HepG2 (cell line): ENCODE results near the gene PBX1. TPM values are rescaled to one million over a fixed set of nuclear protein-coding genes. Genes with fewer than 3 reads are reported as not detected.

Source experiments
- ATAC-seq: fragments of 200-7000 bp; cut with Tn5 transposase; 3 replicates; pipeline ENCODE4 v1.9.1; 2020; ENCODE audit warnings: mild to moderate bottlenecking, moderate library complexity
- BruUV-seq: library from RNA; stranded (reverse); fragments of 400-500 nt; replicated peaks from 2 replicates; lab custom pipeline; 2021; lab: Mats Ljungman, UMichigan
- CTCF ChIA-PET: fragments of 300-600 bp; formaldehyde crosslinking; extraction: SDS; loops from one replicate; lab custom pipeline; 2021; ENCODE audit warnings: low total read pairs, inconsistent platforms, low intra/inter-chr PET ratio; lab: Yijun Ruan, JAX
- POLR2A ChIA-PET: fragments of 350-600 bp; sonication (Branson Sonifier 250); formaldehyde crosslinking; loops from one replicate; lab custom pipeline; 2020; ENCODE audit warnings: antibody characterized with exemption, inconsistent platforms; lab: Yijun Ruan, JAX
- DNase-seq: peaks from one replicate; pipeline ENCODE4 v3.0.0-alpha.2; 2015; ENCODE audit warnings: low spot score
- FAIRE-seq: peaks from 3 replicates; lab custom pipeline; 2011; peaks lifted over from hg19 to GRCh38; lab: Jason Lieb, UNC
- H2AFZ ChIP-seq: one replicate; pipeline ENCODE4 v1.6.1; 2011; ENCODE audit warnings: low read length, inconsistent platforms
- H3K27ac ChIP-seq: fragments of 300-600 bp; 3 replicates; pipeline ENCODE4 v1.8.0; 2011; ENCODE audit warnings: mixed run types, mild to moderate bottlenecking, mixed read lengths, low read length, inconsistent platforms; ENCODE audit not compliant: insufficient read depth; ENCODE audit errors: extremely low read length
- H3K27me3 ChIP-seq, 2 experiments: fragments of 200-600 bp in 1 of 2; 2 replicates in 1 of 2; 3 replicates in 1 of 2; pipeline versions ENCODE4 v1.6.0 to v1.8.0; 2011; ENCODE audit warnings: low read length in 2 of 2, mild to moderate bottlenecking in 2 of 2, moderate library complexity in 2 of 2, inconsistent platforms in 1 of 2; ENCODE audit not compliant: insufficient read depth in 2 of 2, control insufficient read depth in 1 of 2
- H3K36me3 ChIP-seq, 2 experiments: fragments of 200-600 bp in 1 of 2; replicated peaks in 1 of 2; 2 replicates in 1 of 2; 3 replicates in 1 of 2; pipeline versions ENCODE4 v1.5.1 to v1.8.0; 2011; ENCODE audit warnings: low read length in 2 of 2, inconsistent platforms in 1 of 2; ENCODE audit not compliant: insufficient read depth in 2 of 2, control insufficient read depth in 1 of 2
- H3K4me1 ChIP-seq: 2 replicates; pipeline ENCODE4 v1.5.1; 2012; ENCODE audit warnings: low read length, inconsistent platforms; ENCODE audit not compliant: insufficient read depth
- H3K4me2 ChIP-seq: 2 replicates; pipeline ENCODE4 v1.6.0; 2011; ENCODE audit warnings: low read depth, low read length, inconsistent platforms
- H3K4me3 ChIP-seq, 3 experiments: fragments of 200-600 bp in 1 of 3; sonication (generic), shearing (Covaris generic) in 1 of 3; replicated peaks in 1 of 3; 2 replicates each; pipeline ENCODE4 v1.5.1; 2011 to 2016; ENCODE audit warnings: low read length in 3 of 3, inconsistent platforms in 2 of 3, low read depth in 2 of 3, mild to moderate bottlenecking in 2 of 3, control low read depth in 1 of 3, mixed read lengths in 1 of 3; ENCODE audit not compliant: insufficient read depth in 1 of 3
- H3K79me2 ChIP-seq: one replicate; pipeline ENCODE4 v1.6.1; 2011; ENCODE audit warnings: low read length, inconsistent platforms; ENCODE audit not compliant: insufficient read depth
- H3K9ac ChIP-seq: 2 replicates; pipeline ENCODE4 v1.6.0; 2011; ENCODE audit warnings: mild to moderate bottlenecking, low read depth, low read length, inconsistent platforms; ENCODE audit not compliant: insufficient read depth
- H3K9me3 ChIP-seq: 2 replicates; pipeline ENCODE4 v1.5.1; 2012; ENCODE audit warnings: mild to moderate bottlenecking, low read length
- H4K20me1 ChIP-seq: 2 replicates; pipeline ENCODE4 v1.6.0; 2011; ENCODE audit warnings: inconsistent platforms, mild to moderate bottlenecking, low read length, moderate library complexity; ENCODE audit not compliant: insufficient read depth
- HNRNPLL ChIP-seq: fragments of 200-400 bp; formaldehyde crosslinking; IDR thresholded peaks from 2 replicates; pipeline ENCODE4 v1.6.1; 2017; ENCODE audit warnings: mild to moderate bottlenecking, low read depth, low read length; ENCODE audit not compliant: poor library complexity, severe bottlenecking
- JUND ChIP-seq: sonication (generic); formaldehyde crosslinking; IDR thresholded peaks from 2 replicates; pipeline ENCODE4 v1.8.0; 2022; ENCODE audit warnings: mild to moderate bottlenecking, missing genetic modification reagents
- KDM5B ChIP-seq: sonication (generic); formaldehyde crosslinking; IDR thresholded peaks from 2 replicates; pipeline ENCODE4 v1.4.0; 2020; ENCODE audit warnings: missing genetic modification reagents, mild to moderate bottlenecking, borderline replicate concordance
- PAF1 ChIP-seq: IDR thresholded peaks from 2 replicates; pipeline ENCODE4 v1.6.1; 2016; ENCODE audit warnings: missing genetic modification reagents, missing compliant biosample characterization
- PLSCR1 ChIP-seq: sonication (generic); formaldehyde crosslinking; IDR thresholded peaks from 2 replicates; pipeline ENCODE4 v1.5.0; 2020; ENCODE audit warnings: missing genetic modification reagents, mild to moderate bottlenecking, borderline replicate concordance
- POLR2G ChIP-seq: fragments of 200-400 bp; formaldehyde crosslinking; IDR thresholded peaks from 2 replicates; pipeline ENCODE4 v1.6.1; 2018; ENCODE audit warnings: mild to moderate bottlenecking, low read depth, low read length, moderate library complexity
- WIZ ChIP-seq: sonication (generic); formaldehyde crosslinking; IDR thresholded peaks from 2 replicates; pipeline ENCODE4 v1.5.1; 2020; ENCODE audit warnings: mild to moderate bottlenecking, missing genetic modification reagents
- XBP1 ChIP-seq: sonication (generic); formaldehyde crosslinking; IDR thresholded peaks from 2 replicates; pipeline ENCODE4 v1.5.0; 2020; ENCODE audit warnings: missing genetic modification reagents
- ZNF512 ChIP-seq: sonication (generic); formaldehyde crosslinking; IDR thresholded peaks from 2 replicates; pipeline ENCODE4 v1.4.0; 2020; ENCODE audit warnings: mild to moderate bottlenecking, missing genetic modification reagents
- ZNF580 ChIP-seq: IDR thresholded peaks from 2 replicates; pipeline ENCODE4 v1.6.1; 2016; ENCODE audit warnings: low read depth, borderline replicate concordance
- ZNF605 ChIP-seq: sonication (generic); formaldehyde crosslinking; IDR thresholded peaks from 2 replicates; pipeline ENCODE4 v1.8.0; 2022; ENCODE audit warnings: mild to moderate bottlenecking, missing genetic modification reagents
- ZNF614 ChIP-seq: IDR thresholded peaks from 2 replicates; pipeline ENCODE4 v1.6.1; 2018; ENCODE audit warnings: missing biosample characterization, missing genetic modification reagents, inconsistent platforms, borderline replicate concordance
- ZNF674 ChIP-seq: sonication (generic); formaldehyde crosslinking; IDR thresholded peaks from 2 replicates; pipeline ENCODE4 v1.5.0; 2020; ENCODE audit warnings: low read depth, mild to moderate bottlenecking, missing genetic modification reagents
- ZNF816 ChIP-seq: sonication (generic); formaldehyde crosslinking; IDR thresholded peaks from 2 replicates; pipeline ENCODE4 v1.8.0; 2022; ENCODE audit warnings: missing genetic modification reagents, mild to moderate bottlenecking, borderline replicate concordance
- WGBS: methylation state at CpG from one replicate; pipeline ENCODE4 v1.1.6; 2017; ENCODE audit warnings: low lambda C conversion rate; 5-methylcytosine and 5-hydroxymethylcytosine counted together
- in situ Hi-C: cut with HindIII; loops from 2 replicates; pipeline ENCODE4 v1.10.0; 2017; ENCODE audit warnings: low pct_unique_long_range_greater_than_20kb; ENCODE audit not compliant: extremely low pct_ligation_motif_present
- intact Hi-C: fragments of 100-400 bp; cut with micrococcal nuclease; formaldehyde crosslinking; loops from one replicate; pipeline ENCODE4 v1.10.0; 2022; ENCODE audit not compliant: unreplicated experiment
- polyA plus RNA-seq, 8 experiments: library from polyadenylated mRNA; depleted of rRNA in 3 of 8; stranded (reverse) in 7 of 8; unstranded in 1 of 8; fragments of >200 nt; fragmentation: Illumina TruSeq in 4 of 8; extraction: Trizol in 4 of 8; gene quantifications; 2 replicates each; pipeline versions ENCODE4 v1.2.1 to v1.2.3, GENCODE V29; 2011 to 2016; ENCODE audit warnings: low read depth in 4 of 8, missing spikeins in 1 of 8, mixed read lengths in 1 of 8; ENCODE audit not compliant: insufficient read depth in 1 of 8
- total RNA-seq, 5 experiments: library from RNA; depleted of rRNA; stranded (reverse); fragments of >200 nt; fragmentation: Illumina TruSeq; extraction: Trizol; gene quantifications; 2 replicates each; pipeline ENCODE4 v1.2.3, GENCODE V29; 2016; ENCODE audit warnings: low read depth in 1 of 5
- TF ChIP-seq, protein P1 (sequence below): sonication (generic); formaldehyde crosslinking; IDR thresholded peaks from 2 replicates; pipeline ENCODE4 v1.8.1; 2023; ENCODE audit warnings: mild to moderate bottlenecking, missing genetic modification reagents
- TF ChIP-seq, protein P2 (sequence below): sonication (generic); formaldehyde crosslinking; conservative IDR thresholded peaks from 2 replicates; pipeline ENCODE4 v1.8.0; 2022; ENCODE audit warnings: low read depth, missing genetic modification reagents

Gene PBX1
- total and polyA plus RNA-seq, 2 of the 13 experiments (the other 11 are each of a cell fraction or from before 2014, with no cell fraction given), result 0.24 TPM; not detected in 1

GRCh38 chr1:164886101-164886500 lies 327.1 kb downstream of the PBX1 start:
- Histone ChIP-seq H3K9me3 (no peaks in the 10 kb centered on the region), H2AFZ (no peak overlapping the region), H3K4me1 (no peaks in the 10 kb centered on the region), H3K36me3 (no peaks in the 10 kb centered on the region), H3K27me3 (no peaks in the 10 kb centered on the region), H4K20me1 (no peaks in the 10 kb centered on the region), H3K4me2 (no peak overlapping the region), H3K79me2 (no peaks in the 10 kb centered on the region), H3K9ac (no peak overlapping the region), H3K4me3 (no peak overlapping the region), H3K27ac (no peak overlapping the region)
- ChIA-PET CTCF (no interaction called here), POLR2A (no interaction called here)
- FAIRE-seq, result no peak
- intact Hi-C loops, result no loop called here
- in situ Hi-C loops, result no loop called here
- BruUV-seq, result no TSS peak
- 3% methylated on average over 1 of the region's 1 CpG for WGBS
- no peak for ATAC-seq
- no peak for DNase-seq
- TF ChIP-seq XBP1 (CRISPR knock-in tag) (no peak), POLR2G (no peak), PAF1 (CRISPR knock-in tag) (no peak), HNRNPLL (no peak), WIZ (no peak), ZNF674 (CRISPR knock-in tag) (no peak), ZNF816 (CRISPR knock-in tag) (no peak), ZNF580 (no peak), KDM5B (CRISPR knock-in tag) (no peak), ZNF614 (no peak)

GRCh38 chr1:164891615-164892014 lies 332.6 kb downstream of the PBX1 start:
- Histone ChIP-seq H3K9me3 (no peaks in the 10 kb centered on the region), H3K27ac (no peak overlapping the region), H3K9ac (no peak overlapping the region), H3K36me3 (no peaks in the 10 kb centered on the region), H2AFZ (no peak overlapping the region), H4K20me1 (no peaks in the 10 kb centered on the region), H3K79me2 (no peaks in the 10 kb centered on the region), H3K4me1 (no peaks in the 10 kb centered on the region), H3K4me2 (no peak overlapping the region), H3K4me3 (no peak overlapping the region), H3K27me3 (no peaks in the 10 kb centered on the region)
- POLR2A ChIA-PET, result no interaction called here
- DNase-seq, result no peak
- no TSS peak for BruUV-seq
- no peak for ATAC-seq
- in situ Hi-C loops (no loop called here), intact Hi-C loops (no loop called here)
- CTCF ChIA-PET, result no interaction called here
- FAIRE-seq, result no peak
- TF ChIP-seq JUND (CRISPR knock-in tag) (no peak), ZNF512 (no peak), ZNF605 (CRISPR knock-in tag) (no peak), PLSCR1 (CRISPR knock-in tag) (no peak)
- TF ChIP-seq, protein P1, sequence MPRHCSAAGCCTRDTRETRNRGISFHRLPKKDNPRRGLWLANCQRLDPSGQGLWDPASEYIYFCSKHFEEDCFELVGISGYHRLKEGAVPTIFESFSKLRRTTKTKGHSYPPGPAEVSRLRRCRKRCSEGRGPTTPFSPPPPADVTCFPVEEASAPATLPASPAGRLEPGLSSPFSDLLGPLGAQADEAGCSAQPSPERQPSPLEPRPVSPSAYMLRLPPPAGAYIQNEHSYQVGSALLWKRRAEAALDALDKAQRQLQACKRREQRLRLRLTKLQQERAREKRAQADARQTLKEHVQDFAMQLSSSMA, result no peak
- TF ChIP-seq, protein P2, sequence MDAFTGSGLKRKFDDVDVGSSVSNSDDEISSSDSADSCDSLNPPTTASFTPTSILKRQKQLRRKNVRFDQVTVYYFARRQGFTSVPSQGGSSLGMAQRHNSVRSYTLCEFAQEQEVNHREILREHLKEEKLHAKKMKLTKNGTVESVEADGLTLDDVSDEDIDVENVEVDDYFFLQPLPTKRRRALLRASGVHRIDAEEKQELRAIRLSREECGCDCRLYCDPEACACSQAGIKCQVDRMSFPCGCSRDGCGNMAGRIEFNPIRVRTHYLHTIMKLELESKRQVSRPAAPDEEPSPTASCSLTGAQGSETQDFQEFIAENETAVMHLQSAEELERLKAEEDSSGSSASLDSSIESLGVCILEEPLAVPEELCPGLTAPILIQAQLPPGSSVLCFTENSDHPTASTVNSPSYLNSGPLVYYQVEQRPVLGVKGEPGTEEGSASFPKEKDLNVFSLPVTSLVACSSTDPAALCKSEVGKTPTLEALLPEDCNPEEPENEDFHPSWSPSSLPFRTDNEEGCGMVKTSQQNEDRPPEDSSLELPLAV (CRISPR knock-in tag), result no peak
